Measurements from ENCODE around the gene OSBPL10. TPM values are rescaled to one million over a fixed set of nuclear protein-coding genes. Genes with fewer than 3 reads are reported as not detected.
"Not testable (repeated sequence)": the region's sequence is repeated elsewhere in the genome, so short reads cannot be mapped to it uniquely, and the experiment has no call there.

The OSBPL10 gene
- total RNA-seq, 1 donor from 2014 or later: 18.8 TPM

- Histone ChIP-seq H3K27me3 (ENCODE audit: low read depth) (no peaks in the 10 kb centered on the region), H3K27ac (no peak overlapping the region), H3K4me3 (no peak overlapping the region), H3K4me1 (peaks cover 10% of the 10 kb centered on the region), H3K36me3 (no peaks in the 10 kb centered on the region), H3K9me3 (no peaks in the 10 kb centered on the region)
- intact Hi-C loops (cut with DNase I): no loop called here
- ATAC-seq (no peak), DNase-seq (no peak)
- TF ChIP-seq CTCF (IDR thresholded peaks at IDR 0.05): no peak
These were observed 288.3 kb downstream of the OSBPL10 start for GRCh38 chr3:31692751-31693150.

- intact Hi-C loops (cut with DNase I): no loop called here
- no peak for TF ChIP-seq CTCF (IDR thresholded peaks at IDR 0.05)
- Histone ChIP-seq H3K36me3 (no peaks in the 10 kb centered on the region), H3K4me3 (no peak overlapping the region), H3K27ac (no peak overlapping the region), H3K9me3 (no peaks in the 10 kb centered on the region), H3K4me1 (peaks cover 10% of the 10 kb centered on the region), H3K27me3 (ENCODE audit: low read depth) (no peaks in the 10 kb centered on the region)
- ATAC-seq (no peak), DNase-seq (no peak)
These were observed 290.3 kb downstream of the OSBPL10 start for GRCh38 chr3:31690771-31691170.

GRCh38 chr3:31689523-31689922 is 291.5 kb downstream of the OSBPL10 start:
- DNase-seq; intact Hi-C loops (cut with DNase I); ATAC-seq; H3K27ac ChIP-seq; H3K4me3 ChIP-seq; H3K27me3 ChIP-seq (ENCODE audit: low read depth); H3K4me1 ChIP-seq; H3K36me3 ChIP-seq; H3K9me3 ChIP-seq: not testable (repeated sequence)

- intact Hi-C loops (cut with DNase I): no loop called here
- Histone ChIP-seq H3K9me3 (no peaks in the 10 kb centered on the region), H3K27ac (no peak overlapping the region), H3K27me3 (ENCODE audit: low read depth) (no peaks in the 10 kb centered on the region), H3K4me3 (no peak overlapping the region), H3K4me1 (peaks cover 10% of the 10 kb centered on the region), H3K36me3 (peaks cover under 1% of the 10 kb centered on the region)
- no peak for ATAC-seq
- TF ChIP-seq CTCF (IDR thresholded peaks at IDR 0.05): no peak
- DNase-seq: no peak
These were observed 292.1 kb downstream of the OSBPL10 start for GRCh38 chr3:31688984-31689383.

GRCh38 chr3:31687020-31687802 is 293.9 kb downstream of the OSBPL10 start:
- peaks cover 5% of the 10 kb centered on the region for H3K36me3 ChIP-seq
- H3K4me1 ChIP-seq: peaks cover 10% of the 10 kb centered on the region
- ATAC-seq (no peak), DNase-seq (no peak)
- intact Hi-C loops (cut with DNase I): no loop called here
- no peaks in the 10 kb centered on the region for H3K27me3 ChIP-seq (ENCODE audit: low read depth)
- H3K4me3 ChIP-seq: no peak overlapping the region
- no peak for TF ChIP-seq CTCF (IDR thresholded peaks at IDR 0.05)
- no peaks in the 10 kb centered on the region for H3K9me3 ChIP-seq
- no peak overlapping the region for H3K27ac ChIP-seq

GRCh38 chr3:31680072-31680870 is 300.8 kb downstream of the OSBPL10 start:
- H3K27me3 ChIP-seq (ENCODE audit: low read depth): no peaks in the 10 kb centered on the region
- H3K4me1 ChIP-seq: peaks cover 4% of the 10 kb centered on the region
- H3K27ac ChIP-seq: no peak overlapping the region
- no peak overlapping the region for H3K4me3 ChIP-seq
- peaks cover 5% of the 10 kb centered on the region for H3K36me3 ChIP-seq
- no peaks in the 10 kb centered on the region for H3K9me3 ChIP-seq
- peak; percentile 54 for DNase-seq
- intact Hi-C loops (cut with DNase I): no loop called here
- TF ChIP-seq CTCF (IDR thresholded peaks at IDR 0.05): no peak
- ATAC-seq: peak; percentile 90 to 93

All from lower lobe of right lung (tissue), 2 donors.